Erythroblast (primary cell): ENCODE data around the gene CDC42BPB.

Experiments
- DNase-seq, 2 experiments: peaks; one replicate each; lab custom pipeline; 2025; lab: John Stamatoyannopoulos, UW
- GATA1 ChIP-seq: IDR thresholded peaks from 2 replicates; pipeline ENCODE4 v1.6.1; 2011; ENCODE audit warnings: low read depth, mild to moderate bottlenecking, control low read depth, low read length, moderate library complexity
- POLR2A ChIP-seq: IDR thresholded peaks from 2 replicates; pipeline ENCODE4 v1.6.1; 2011; ENCODE audit warnings: mild to moderate bottlenecking, low read length

CDC42BPB gene

GRCh38 chr14:102966681-102967505 is 90.5 kb downstream of the CDC42BPB start:
- DNase-seq = no peak
- no peak for TF ChIP-seq POLR2A
- no peak for TF ChIP-seq GATA1

- no peak for DNase-seq
These were observed 91.2 kb downstream of the CDC42BPB start for GRCh38 chr14:102965971-102966655.

GRCh38 chr14:102965282-102965681 is 92.1 kb downstream of the CDC42BPB start:
- no peak for TF ChIP-seq POLR2A
- TF ChIP-seq GATA1 = no peak
- DNase-seq = no peak

More at GRCh38 chr14:102965971-102966655, 91.2 kb downstream of the CDC42BPB start:
- TF ChIP-seq POLR2A (no peak), GATA1 (no peak)

- no peak for TF ChIP-seq POLR2A
- no peak for TF ChIP-seq GATA1
- no peak for DNase-seq
These were observed 93.1 kb downstream of the CDC42BPB start for GRCh38 chr14:102964152-102964730.

GRCh38 chr14:102962111-102962627 is 95.2 kb downstream of the CDC42BPB start:
- no peak for DNase-seq
- no peak for TF ChIP-seq GATA1
- TF ChIP-seq POLR2A = no peak

- no peak for DNase-seq
- TF ChIP-seq POLR2A = no peak
- TF ChIP-seq GATA1 = no peak
These were observed 98.9 kb downstream of the CDC42BPB start for GRCh38 chr14:102958461-102958860.

GRCh38 chr14:102957222-102957621 is 100.1 kb downstream of the CDC42BPB start:
- no peak for DNase-seq
- TF ChIP-seq GATA1 = no peak

GRCh38 chr14:102955636-102956408 is 101.5 kb downstream of the CDC42BPB start:
- no peak for DNase-seq
- TF ChIP-seq POLR2A = no peak
- TF ChIP-seq GATA1 = no peak

GRCh38 chr14:102954081-102954789 is 103.1 kb downstream of the CDC42BPB start:
- TF ChIP-seq GATA1 (no peak), POLR2A (no peak)
- DNase-seq = no peak

GRCh38 chr14:102953100-102953499 is 104.2 kb downstream of the CDC42BPB start:
- no peak for DNase-seq
- TF ChIP-seq POLR2A = no peak
- TF ChIP-seq GATA1 = no peak

GRCh38 chr14:102952276-102952675 is 105.1 kb downstream of the CDC42BPB start:
- TF ChIP-seq GATA1 (no peak), POLR2A (no peak)
- no peak for DNase-seq

GRCh38 chr14:102951799-102952198 is 105.5 kb downstream of the CDC42BPB start:
- no peak for DNase-seq
- TF ChIP-seq POLR2A (no peak), GATA1 (no peak)

- TF ChIP-seq GATA1 (no peak), POLR2A (no peak)
- no peak for DNase-seq
These were observed 106.3 kb downstream of the CDC42BPB start for GRCh38 chr14:102951034-102951433.
